ENCODE results near the gene SMIM31. TPM values are rescaled to one million over a fixed set of nuclear protein-coding genes. Genes with fewer than 3 reads are reported as not detected.

SMIM31 gene
- 0.05 TPM in 1 of 2 replicates, not detected in the other for total RNA-seq

GRCh38 chr4:164753873-164754488, at the start of gene SMIM31:
SMIM31 (plus strand) TSS chr4:164754131; CDS start chr4:164770444, 16,313 bp downstream.
- DNase-seq (ENCODE audit: low read depth): peak; percentile 5

DNA sequence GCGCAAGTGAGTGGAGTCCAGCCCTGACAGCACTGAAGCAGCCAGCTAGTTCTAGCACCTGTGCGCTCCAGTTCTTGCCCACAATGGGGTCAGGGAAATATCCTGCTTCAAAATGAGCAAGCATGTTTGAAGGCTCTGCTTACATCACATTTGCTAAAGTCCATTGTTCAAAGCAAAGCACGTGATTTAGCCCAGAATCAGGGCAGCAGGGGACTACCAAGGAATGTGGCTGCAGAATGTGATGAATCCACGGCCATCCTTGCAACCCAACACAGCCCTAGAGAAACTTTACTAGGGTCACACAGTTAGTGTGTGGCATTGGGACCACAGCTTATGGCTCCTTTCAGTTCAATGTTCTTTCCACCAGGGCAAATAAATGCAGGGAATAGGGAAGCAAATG, 47.3 kb upstream of the SMIM31 start:
- no peak for DNase-seq (ENCODE audit: low read depth)

GRCh38 chr4:164716901-164717300, 37.0 kb upstream of the SMIM31 start:
- DNase-seq (ENCODE audit: low read depth): no peak

GRCh38 chr4:164718827-164719226, 35.1 kb upstream of the SMIM31 start:
- peak; percentile 72 for DNase-seq (ENCODE audit: low read depth)

DNA sequence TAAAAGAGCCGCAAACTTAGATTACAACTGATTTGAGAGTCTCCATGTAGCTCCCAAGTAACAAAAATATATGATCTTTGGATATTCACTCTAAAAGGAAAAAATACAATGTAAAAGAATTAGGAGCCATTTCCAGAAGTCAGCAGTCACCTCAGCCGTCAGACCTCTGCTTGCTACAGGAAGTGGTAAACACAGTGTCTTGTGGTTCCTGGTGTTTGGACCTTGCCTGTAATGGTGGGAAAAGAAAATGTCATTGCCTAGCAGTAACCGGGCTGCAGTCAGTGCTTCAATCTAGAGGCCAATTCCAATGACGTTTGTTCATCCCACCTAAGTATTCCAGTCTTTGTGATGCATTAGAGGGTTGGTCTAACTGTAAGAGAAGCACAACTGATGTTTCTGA, 28.9 kb upstream of the SMIM31 start:
- DNase-seq (ENCODE audit: low read depth): no peak

DNA sequence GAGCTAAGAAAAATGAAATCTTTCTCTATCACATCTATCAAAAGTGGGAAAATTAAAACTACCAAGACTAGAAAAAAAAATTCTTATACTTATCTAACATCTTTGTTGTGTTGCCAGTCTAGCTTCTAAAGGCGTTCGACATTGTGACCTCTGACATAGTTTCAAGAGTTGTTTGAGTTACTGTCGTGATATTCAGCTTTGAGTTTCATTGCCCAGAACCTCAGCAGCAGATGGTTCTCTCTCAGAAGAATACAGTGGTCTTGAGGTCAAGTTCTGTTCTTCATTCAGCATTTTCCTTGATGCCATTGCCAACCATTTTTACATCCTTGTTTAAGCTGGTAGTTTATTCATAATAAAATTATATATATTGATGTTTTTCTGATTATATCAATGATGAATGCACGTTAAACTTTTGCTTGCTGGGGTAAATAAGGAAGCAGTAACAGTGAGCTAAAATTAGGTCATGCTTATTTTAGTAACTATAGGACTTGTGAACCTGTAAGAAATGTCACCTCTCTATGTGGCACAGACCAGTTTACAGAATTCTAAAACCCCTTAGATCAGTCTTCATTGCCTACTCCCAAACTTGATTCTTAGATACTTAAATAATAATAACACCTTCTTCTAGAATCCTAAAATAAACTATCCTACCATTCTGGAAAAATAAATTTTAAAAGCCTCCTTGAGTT, 23.1 kb upstream of the SMIM31 start:
- DNase-seq (ENCODE audit: low read depth): no peak

DNA sequence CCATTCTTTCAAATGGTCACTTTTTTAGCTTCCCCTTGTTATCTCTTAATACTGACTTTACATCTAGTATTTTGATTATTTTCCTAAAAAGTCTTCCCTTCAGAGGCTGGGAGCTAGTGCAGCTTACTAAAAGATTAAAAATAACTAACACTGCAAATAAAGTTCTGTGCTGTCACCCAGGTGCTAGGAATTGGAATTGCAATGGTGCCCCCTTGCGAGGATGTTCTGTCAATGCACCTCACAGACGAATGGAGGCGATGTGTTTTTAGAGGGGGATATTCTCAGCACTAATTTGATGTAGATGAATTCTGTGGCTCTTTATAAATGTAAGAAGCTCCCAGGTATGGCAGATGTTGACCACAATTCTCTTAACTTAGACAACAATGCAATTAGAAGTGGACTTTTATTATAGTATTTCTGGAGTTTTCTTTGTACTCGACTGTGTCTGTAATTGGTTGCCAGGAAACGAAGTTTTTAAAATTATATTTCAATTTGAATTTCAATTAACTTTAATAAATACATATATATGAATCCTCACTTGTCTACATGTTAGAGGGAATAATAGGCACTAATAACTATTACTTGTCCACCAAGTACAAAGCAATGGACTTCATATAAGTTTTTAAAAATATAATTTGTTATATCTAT, 22.0 kb upstream of the SMIM31 start:
- peak; percentile 27 for DNase-seq (ENCODE audit: low read depth)

DNA sequence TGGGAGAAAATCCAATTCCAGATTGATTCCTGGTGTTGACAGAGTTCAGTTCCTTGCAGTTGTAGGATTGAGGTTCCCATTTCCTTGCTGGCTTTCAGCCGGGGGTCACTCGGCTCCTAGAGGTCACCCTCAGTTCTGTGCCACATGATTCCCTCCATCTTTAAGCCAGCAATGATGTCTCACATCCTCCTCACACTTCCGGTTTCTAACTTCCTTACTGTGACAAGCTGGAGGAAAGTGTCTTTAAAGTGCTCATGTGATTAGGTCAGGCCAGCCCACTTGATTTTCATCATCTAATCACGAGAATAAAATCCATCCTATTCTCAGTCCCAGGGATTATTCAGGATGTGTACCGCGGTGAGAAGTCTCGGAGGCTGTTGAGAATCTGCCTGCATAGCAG, 19.4 kb upstream of the SMIM31 start:
- no peak for DNase-seq (ENCODE audit: low read depth)

GRCh38 chr4:164748375-164748774, 5.6 kb upstream of the SMIM31 start:
- peak; percentile 29 for DNase-seq (ENCODE audit: low read depth)

DNA sequence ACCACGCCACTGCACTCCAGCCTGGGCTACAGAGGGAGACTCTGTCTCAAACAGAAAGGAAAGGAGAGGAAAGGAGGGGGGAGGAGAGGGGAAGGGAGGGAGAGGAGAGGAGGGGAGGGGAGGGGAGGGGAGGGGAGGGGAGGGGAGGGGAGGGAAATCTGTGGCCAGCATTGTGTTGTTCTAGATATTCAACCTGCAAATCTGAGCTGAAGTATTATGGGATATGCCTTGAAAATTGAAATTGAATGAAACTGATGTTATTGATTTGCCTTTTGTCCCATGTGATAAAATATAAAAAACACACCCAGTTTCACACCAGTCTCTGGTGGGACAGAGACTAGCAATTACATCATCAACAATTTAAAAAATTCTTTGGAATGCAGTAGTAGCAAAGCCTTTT, 1.5 kb downstream of the SMIM31 start:
- DNase-seq (ENCODE audit: low read depth): no peak

- DNase-seq (ENCODE audit: low read depth): no peak
Observed at GRCh38 chr4:164756686-164757085, 2.8 kb downstream of the SMIM31 start.

- no peak for DNase-seq (ENCODE audit: low read depth)
Observed at GRCh38 chr4:164761241-164761640, 7.3 kb downstream of the SMIM31 start.

DNA sequence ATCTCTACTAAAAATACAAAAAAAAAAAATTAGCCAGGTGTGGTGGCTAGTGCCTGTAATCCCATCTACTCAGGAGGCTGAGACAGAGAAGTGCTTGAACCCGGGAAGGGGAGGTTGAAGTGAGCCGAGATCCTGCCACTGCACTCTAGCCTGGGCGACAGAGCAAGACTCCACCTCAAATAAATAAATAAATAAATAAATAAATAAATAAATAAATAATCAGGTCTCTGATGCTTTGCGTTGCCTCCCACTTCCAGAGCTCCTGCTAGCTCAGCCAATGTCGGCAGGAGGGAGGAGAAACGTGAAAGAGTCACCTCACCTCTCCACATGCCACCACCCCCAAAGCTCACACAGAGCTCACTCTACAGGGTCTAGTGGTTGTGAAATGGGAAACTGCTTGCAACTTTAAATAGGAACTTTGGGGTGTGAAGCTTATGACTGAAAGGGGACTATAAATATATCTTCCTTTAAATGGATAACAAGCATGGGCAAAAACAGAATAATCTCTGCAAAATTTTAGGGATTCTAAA, 7.9 kb downstream of the SMIM31 start:
- no peak for DNase-seq (ENCODE audit: low read depth)

DNA sequence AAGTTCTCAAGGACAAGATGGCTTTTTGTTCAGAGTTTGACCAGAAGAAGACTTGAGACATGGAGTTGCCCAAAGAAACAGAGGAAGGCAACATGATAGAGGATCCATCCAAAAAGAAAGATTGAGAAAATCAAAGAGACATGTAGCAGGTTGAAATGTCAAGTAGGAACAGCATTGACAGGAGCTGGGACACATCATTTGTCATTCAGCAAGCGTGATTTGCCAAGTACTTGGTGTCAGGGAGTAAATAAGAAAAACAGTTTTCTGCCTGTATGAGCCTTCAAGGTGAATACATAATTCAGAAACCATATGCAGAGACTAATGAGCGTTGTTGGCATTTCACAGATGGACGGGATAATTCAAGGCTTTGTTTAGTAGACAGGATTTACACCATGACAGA, 11.2 kb downstream of the SMIM31 start:
- DNase-seq (ENCODE audit: low read depth): no peak

DNA sequence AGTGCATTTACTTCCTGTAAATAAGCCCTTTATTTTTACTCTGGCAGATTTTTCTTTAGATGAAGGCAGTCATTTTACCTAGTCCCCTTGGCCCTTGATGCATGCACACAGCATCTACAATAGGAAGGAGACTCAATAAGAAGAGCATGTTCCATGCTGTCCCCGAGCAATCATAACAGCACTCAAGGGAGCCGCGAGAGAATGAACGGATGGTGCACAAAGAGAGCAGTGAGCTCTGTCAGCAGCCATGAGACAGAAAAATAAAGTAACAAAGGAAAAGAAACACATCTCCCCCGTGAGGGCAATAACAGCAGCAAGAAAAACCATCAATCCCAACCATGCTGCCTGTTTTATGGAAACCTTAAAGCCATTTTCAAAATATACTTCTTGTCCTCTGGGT, 11.9 kb downstream of the SMIM31 start:
- DNase-seq (ENCODE audit: low read depth): no peak

GRCh38 chr4:164768516-164768915, 14.6 kb downstream of the SMIM31 start:
- DNase-seq (ENCODE audit: low read depth): peak; percentile 11

DNA sequence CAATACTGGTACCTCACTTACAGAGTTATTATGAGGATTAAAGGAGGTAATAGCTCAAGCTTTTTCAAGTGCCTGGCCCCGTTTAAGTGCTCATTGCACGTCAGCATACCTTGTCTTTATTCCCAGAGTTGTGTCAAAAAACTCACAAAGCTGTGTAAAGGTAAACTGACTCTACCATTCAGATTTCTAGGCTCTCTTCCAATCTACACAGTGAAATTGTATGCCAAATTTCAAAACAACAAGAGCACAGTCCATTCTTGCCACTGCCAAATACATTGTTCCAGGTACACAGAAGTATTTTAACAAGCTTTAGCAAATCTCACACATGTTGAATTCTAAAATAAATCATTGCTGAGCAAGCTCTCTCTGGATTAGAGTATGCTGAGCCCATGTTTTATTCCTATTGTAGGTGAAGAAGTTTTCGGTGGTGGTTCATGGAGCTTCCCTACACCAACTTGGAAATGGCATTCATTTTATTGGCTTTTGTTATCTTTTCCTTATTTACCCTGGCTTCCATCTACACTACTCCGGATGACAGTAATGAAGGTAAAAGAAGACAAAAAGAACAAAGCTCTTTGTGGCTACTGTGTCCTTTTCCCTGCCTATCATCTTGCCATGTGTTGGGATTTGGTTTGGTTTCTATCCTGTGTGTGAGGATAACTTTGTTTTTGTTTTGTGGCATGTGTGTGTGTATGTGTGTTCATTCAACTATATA, 16.2 kb downstream of the SMIM31 start:
- no peak for DNase-seq (ENCODE audit: low read depth)

DNA sequence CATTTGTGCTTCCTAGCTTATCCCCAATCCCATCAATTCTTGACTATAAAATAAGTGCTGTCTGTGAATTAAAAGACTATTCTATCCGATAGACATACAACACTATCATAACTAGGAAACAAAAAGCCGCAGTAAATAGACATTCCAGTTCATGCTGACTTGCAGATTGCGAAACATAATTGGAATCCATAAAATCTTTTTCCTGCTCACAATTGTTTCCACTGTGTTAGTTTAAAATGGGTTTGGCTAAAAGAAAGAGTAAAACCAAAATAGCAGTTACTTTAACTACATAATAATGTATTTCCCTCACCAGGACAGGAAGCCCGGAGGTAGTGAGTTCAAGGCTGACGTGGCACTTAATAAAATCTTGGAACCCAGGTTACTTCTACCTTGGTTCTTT, 17.2 kb downstream of the SMIM31 start:
- no peak for DNase-seq (ENCODE audit: low read depth)

GRCh38 chr4:164772076-164772475, 18.1 kb downstream of the SMIM31 start:
- DNase-seq (ENCODE audit: low read depth): no peak

- DNase-seq (ENCODE audit: low read depth): no peak
Observed at GRCh38 chr4:164779080-164779479, 25.1 kb downstream of the SMIM31 start.

DNA sequence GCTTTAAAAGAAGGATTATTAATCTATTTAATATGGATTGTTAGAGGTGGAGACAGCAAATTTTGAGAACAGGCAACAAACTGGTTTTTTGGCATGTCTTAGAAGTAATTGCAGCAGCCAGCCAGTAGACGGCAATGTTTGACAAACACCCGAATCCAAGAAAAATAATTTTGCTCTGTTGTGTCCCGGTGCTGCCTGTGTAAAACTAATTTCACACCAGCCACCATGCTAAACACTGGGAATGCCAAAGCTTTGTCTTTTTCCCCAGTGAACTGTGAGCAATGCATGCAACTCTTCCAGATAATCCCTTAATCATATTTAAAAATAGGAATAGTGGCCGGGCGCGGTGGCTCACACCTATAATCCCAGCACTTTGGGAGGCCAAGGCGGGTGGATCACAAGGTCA, 25.9 kb downstream of the SMIM31 start:
- DNase-seq (ENCODE audit: low read depth): peak; percentile 47

DNA sequence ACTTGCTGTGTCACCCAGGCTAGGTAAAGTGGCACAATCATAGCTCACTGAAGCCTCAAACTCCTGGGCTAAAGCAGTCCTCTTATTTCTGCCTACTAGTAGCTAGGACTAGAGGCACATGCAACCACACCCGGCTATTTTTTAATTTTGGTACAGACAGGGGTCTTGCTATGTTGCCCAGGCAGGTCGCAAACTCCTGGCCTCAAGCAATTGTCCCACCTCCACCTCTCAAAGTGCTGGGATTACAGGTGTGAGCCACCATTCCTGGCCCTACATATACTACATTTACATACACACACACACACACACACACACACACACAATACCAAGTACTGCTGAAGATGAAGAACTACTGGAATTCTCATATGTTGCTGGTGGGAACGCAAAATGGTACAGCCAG, 26.9 kb downstream of the SMIM31 start:
- DNase-seq (ENCODE audit: low read depth): no peak

Measured in renal cortical epithelial cell (primary cell).